LNCAP (cell line): ENCODE measurements around the gene KARS1.

ENCODE experiments used
- TF ChIP-seq, protein P1 (sequence below): fragments of 450-650 bp; IDR thresholded peaks from 2 replicates; pipeline ENCODE4 v1.5.1; 2017; ENCODE audit warnings: mild to moderate bottlenecking

KARS1 gene

DNA sequence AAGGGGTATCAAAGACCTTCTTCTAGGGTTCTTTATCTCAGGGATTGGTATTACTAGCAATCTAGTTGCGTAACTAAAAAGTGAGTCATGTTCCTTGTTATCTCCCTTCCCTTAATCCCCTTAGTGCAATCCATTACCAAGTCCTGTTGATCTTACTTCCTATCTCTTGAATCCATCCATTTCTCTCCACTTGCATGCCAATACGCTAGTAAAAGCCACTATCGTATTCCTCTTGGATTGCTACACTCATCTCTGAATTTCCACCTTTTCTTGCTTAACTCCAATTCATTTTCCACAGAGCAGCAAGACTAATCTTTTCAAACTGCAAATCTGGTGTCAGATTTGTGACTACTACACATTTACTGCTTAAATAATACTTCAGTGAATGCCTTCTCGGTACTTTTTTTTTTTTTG is 22.5 kb downstream of the KARS1 start:
- TF ChIP-seq, protein P1, sequence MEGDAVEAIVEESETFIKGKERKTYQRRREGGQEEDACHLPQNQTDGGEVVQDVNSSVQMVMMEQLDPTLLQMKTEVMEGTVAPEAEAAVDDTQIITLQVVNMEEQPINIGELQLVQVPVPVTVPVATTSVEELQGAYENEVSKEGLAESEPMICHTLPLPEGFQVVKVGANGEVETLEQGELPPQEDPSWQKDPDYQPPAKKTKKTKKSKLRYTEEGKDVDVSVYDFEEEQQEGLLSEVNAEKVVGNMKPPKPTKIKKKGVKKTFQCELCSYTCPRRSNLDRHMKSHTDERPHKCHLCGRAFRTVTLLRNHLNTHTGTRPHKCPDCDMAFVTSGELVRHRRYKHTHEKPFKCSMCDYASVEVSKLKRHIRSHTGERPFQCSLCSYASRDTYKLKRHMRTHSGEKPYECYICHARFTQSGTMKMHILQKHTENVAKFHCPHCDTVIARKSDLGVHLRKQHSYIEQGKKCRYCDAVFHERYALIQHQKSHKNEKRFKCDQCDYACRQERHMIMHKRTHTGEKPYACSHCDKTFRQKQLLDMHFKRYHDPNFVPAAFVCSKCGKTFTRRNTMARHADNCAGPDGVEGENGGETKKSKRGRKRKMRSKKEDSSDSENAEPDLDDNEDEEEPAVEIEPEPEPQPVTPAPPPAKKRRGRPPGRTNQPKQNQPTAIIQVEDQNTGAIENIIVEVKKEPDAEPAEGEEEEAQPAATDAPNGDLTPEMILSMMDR: no peak

GRCh38 chr16:75622761-75623605 is 24.5 kb downstream of the KARS1 start, which contains the start of gene ADAT1:
Gene ADAT1, minus strand, starts transcription at chr16:75623281. Its CDS starts 2,482 bp downstream, at chr16:75620799.
- TF ChIP-seq, protein P1: no peak

DNA sequence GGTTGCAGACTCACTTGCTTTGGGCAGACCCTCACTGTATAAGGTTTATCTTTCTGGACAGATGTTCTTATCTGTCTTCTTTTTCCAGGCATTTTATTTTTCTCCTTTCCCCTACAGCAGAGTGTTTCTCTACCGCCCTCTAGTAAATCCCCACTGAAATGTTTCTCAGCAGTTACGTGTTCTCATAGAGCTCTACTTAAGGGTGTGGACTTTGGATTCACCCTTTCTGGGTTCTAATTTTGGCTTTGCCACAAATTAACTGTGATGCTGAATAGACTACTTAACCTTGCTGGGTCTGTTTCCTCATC is 26.3 kb downstream of the KARS1 start:
- TF ChIP-seq, protein P1: peak; percentile 46

- TF ChIP-seq, protein P1: no peak
These were observed 26.9 kb downstream of the KARS1 start for GRCh38 chr16:75620326-75621169.

GRCh38 chr16:75618780-75619179 is 28.7 kb downstream of the KARS1 start:
- TF ChIP-seq, protein P1: no peak

- TF ChIP-seq, protein P1: no peak
These were observed 30.3 kb downstream of the KARS1 start for GRCh38 chr16:75617121-75617520.

- TF ChIP-seq, protein P1: no peak
These were observed 30.9 kb downstream of the KARS1 start for GRCh38 chr16:75616521-75617010.
